Measurements from ENCODE around the gene VASN.
A peak's percentile ranks its signal among the peaks of the same experiment; 100 is the strongest.

VASN gene

GRCh38 chr16:4420505-4421105 is 49.0 kb downstream of the VASN start:
- Histone ChIP-seq H3K4me3 (ENCODE audit: low read length) (no peak overlapping the region), H3K9me2 (replicated peaks; ENCODE audit: insufficient read depth, low read length) (no peaks in the 10 kb centered on the region), H3K27me3 (replicated peaks; ENCODE audit: insufficient read depth, low read length) (no peaks in the 10 kb centered on the region), H3F3A (ENCODE audit: insufficient read depth, low read length) (peaks cover 6% of the 10 kb centered on the region), H3K4me1 (ENCODE audit: low read length) (peaks cover 3% of the 10 kb centered on the region; the same call in 1 of the 2 replicates), H2AFZ (ENCODE audit: low read length) (no peak overlapping the region), H3K79me2 (ENCODE audit: low read length) (peaks cover 8% of the 10 kb centered on the region), H3K9ac (ENCODE audit: low read length) (no peak overlapping the region), H3K4me2 (ENCODE audit: low read depth, low read length) (no peak overlapping the region), H3K36me3 (replicated peaks; ENCODE audit: insufficient read depth, low read length) (no peaks in the 10 kb centered on the region), H3K9me3 (replicated peaks; ENCODE audit: insufficient read depth, low read length) (no peaks in the 10 kb centered on the region), H3K27ac (ENCODE audit: low read length) (no peak overlapping the region), H4K20me1 (ENCODE audit: insufficient read depth, low read length) (no peaks in the 10 kb centered on the region)
- DNase-seq, result no peak
- TF ChIP-seq CTCF (IDR thresholded peaks at IDR 0.05; ENCODE audit: low read length) (no peak), EZH2phosphoT487 (IDR thresholded peaks at IDR 0.05; ENCODE audit: low read length) (no peak), EZH2 (optimal IDR thresholded peaks at IDR 0.05; ENCODE audit: low read depth, low read length) (no peak)

- no peaks in the 10 kb centered on the region for H3K27me3 ChIP-seq (replicated peaks; ENCODE audit: insufficient read depth, low read length)
- peak within 1 kb of the TSS; percentile 90 for H3K4me2 ChIP-seq (ENCODE audit: low read depth, low read length)
- peak within 1 kb of the TSS; percentile 100 for H3K4me3 ChIP-seq (ENCODE audit: low read length)
- TF ChIP-seq EZH2 (optimal IDR thresholded peaks at IDR 0.05; ENCODE audit: low read depth, low read length), result no peak
- TF ChIP-seq EZH2phosphoT487 (IDR thresholded peaks at IDR 0.05; ENCODE audit: low read length), result no peak
- TF ChIP-seq CTCF (IDR thresholded peaks at IDR 0.05; ENCODE audit: low read length), result no peak
- H2AFZ ChIP-seq (ENCODE audit: low read length), result peak within 1 kb of the TSS; percentile 98
- no peaks in the 10 kb centered on the region for H3K9me3 ChIP-seq (replicated peaks; ENCODE audit: insufficient read depth, low read length)
- H4K20me1 ChIP-seq (ENCODE audit: insufficient read depth, low read length), result no peaks in the 10 kb centered on the region
- H3K27ac ChIP-seq (ENCODE audit: low read length), result peak within 1 kb of the TSS; percentile 89
- DNase-seq, result peak; percentile 96
- peaks cover 3% of the 10 kb centered on the region; the same call in 1 of the 2 replicates for H3K36me3 ChIP-seq (replicated peaks; ENCODE audit: insufficient read depth, low read length)
- peak within 1 kb of the TSS; percentile 98 for H3K9ac ChIP-seq (ENCODE audit: low read length)
- H3K9me2 ChIP-seq (replicated peaks; ENCODE audit: insufficient read depth, low read length), result no peaks in the 10 kb centered on the region
- peaks cover 7% of the 10 kb centered on the region; the same call in 1 of the 2 replicates for H3F3A ChIP-seq (ENCODE audit: insufficient read depth, low read length)
- peaks cover 47% of the 10 kb centered on the region for H3K79me2 ChIP-seq (ENCODE audit: low read length)
- H3K4me1 ChIP-seq (ENCODE audit: low read length), result peaks cover 12% of the 10 kb centered on the region
Measured at GRCh38 chr16:4425378-4426020, 53.9 kb downstream of the VASN start, which contains the start of gene DNAJA3. DNAJA3 (plus strand) TSS chr16:4425868; CDS start chr16:4425882, 14 bp downstream.

- peak; percentile 29 for DNase-seq
- Histone ChIP-seq H3K4me1 (ENCODE audit: low read length) (peaks cover 12% of the 10 kb centered on the region), H3K27me3 (replicated peaks; ENCODE audit: insufficient read depth, low read length) (no peaks in the 10 kb centered on the region), H3K27ac (ENCODE audit: low read length) (peak overlapping the region; percentile 89), H3K9ac (ENCODE audit: low read length) (peak overlapping the region; percentile 98), H2AFZ (ENCODE audit: low read length) (peak overlapping the region; percentile 98), H3K9me3 (replicated peaks; ENCODE audit: insufficient read depth, low read length) (no peaks in the 10 kb centered on the region), H3K9me2 (replicated peaks; ENCODE audit: insufficient read depth, low read length) (no peaks in the 10 kb centered on the region), H3K4me3 (ENCODE audit: low read length) (peak overlapping the region; percentile 100), H4K20me1 (ENCODE audit: insufficient read depth, low read length) (no peaks in the 10 kb centered on the region), H3F3A (ENCODE audit: insufficient read depth, low read length) (peaks cover 7% of the 10 kb centered on the region; the same call in 1 of the 2 replicates), H3K36me3 (replicated peaks; ENCODE audit: insufficient read depth, low read length) (peaks cover 3% of the 10 kb centered on the region; the same call in 1 of the 2 replicates), H3K4me2 (ENCODE audit: low read depth, low read length) (peak overlapping the region; percentile 90), H3K79me2 (ENCODE audit: low read length) (peaks cover 53% of the 10 kb centered on the region)
- TF ChIP-seq EZH2phosphoT487 (IDR thresholded peaks at IDR 0.05; ENCODE audit: low read length), result no peak
- no peak for TF ChIP-seq CTCF (IDR thresholded peaks at IDR 0.05; ENCODE audit: low read length)
- no peak for TF ChIP-seq EZH2 (optimal IDR thresholded peaks at IDR 0.05; ENCODE audit: low read depth, low read length)
Measured at GRCh38 chr16:4426021-4426684, 54.5 kb downstream of the VASN start.
